DND-41 (cell line): Measurements from ENCODE around the gene FMN2.

Source experiments
- ATAC-seq: fragments of 200-7000 bp; cut with Tn5 transposase; 3 replicates; pipeline ENCODE4 v1.9.1; 2021; ENCODE audit warnings: low read depth; ENCODE audit not compliant: insufficient read depth
- DNase-seq: peaks from one replicate; pipeline ENCODE4 v3.0.0-alpha.2; 2020
- H2AFZ ChIP-seq: 2 replicates; pipeline ENCODE4 v1.6.0; 2012; ENCODE audit warnings: low read depth, low read length
- H3K27ac ChIP-seq: 2 replicates; pipeline ENCODE4 v1.5.1; 2012; ENCODE audit warnings: low read length, inconsistent platforms
- H3K27me3 ChIP-seq: fragments of 200-600 bp; sonication (generic); 2 replicates; pipeline ENCODE4 v1.6.0; 2012; ENCODE audit warnings: low read length, mild to moderate bottlenecking, inconsistent platforms; ENCODE audit not compliant: insufficient read depth, poor library complexity
- H3K36me3 ChIP-seq: 2 replicates; pipeline ENCODE4 v1.5.1; 2012; ENCODE audit warnings: low read length, inconsistent platforms; ENCODE audit not compliant: insufficient read depth
- H3K4me1 ChIP-seq: 2 replicates; pipeline ENCODE4 v1.5.1; 2012; ENCODE audit warnings: mild to moderate bottlenecking, low read length; ENCODE audit not compliant: insufficient read depth
- H3K4me2 ChIP-seq: 2 replicates; pipeline ENCODE4 v1.6.0; 2012; ENCODE audit warnings: mild to moderate bottlenecking, moderate library complexity, low read length, inconsistent platforms; ENCODE audit not compliant: insufficient read depth
- H3K4me3 ChIP-seq, 2 experiments: fragments of 200-600 bp in 1 of 2; shearing (Covaris generic) in 1 of 2; 2 replicates each; pipeline ENCODE4 v1.5.1; 2012 to 2016; ENCODE audit warnings: inconsistent platforms in 2 of 2, low read length in 2 of 2, mild to moderate bottlenecking in 2 of 2, low read depth in 1 of 2, moderate library complexity in 1 of 2
- H3K79me2 ChIP-seq: 2 replicates; pipeline ENCODE4 v1.6.0; 2012; ENCODE audit warnings: low read length, inconsistent platforms; ENCODE audit not compliant: insufficient read depth
- H3K9ac ChIP-seq: 2 replicates; pipeline ENCODE4 v1.6.0; 2012; ENCODE audit warnings: low read depth, mild to moderate bottlenecking, inconsistent platforms, low read length, moderate library complexity
- H3K9me3 ChIP-seq: 2 replicates; pipeline ENCODE4 v1.5.1; 2012; ENCODE audit warnings: low read length, moderate library complexity, mild to moderate bottlenecking, inconsistent platforms; ENCODE audit not compliant: insufficient read depth, severe bottlenecking
- H4K20me1 ChIP-seq: 2 replicates; pipeline ENCODE4 v1.6.0; 2012; ENCODE audit warnings: low read length; ENCODE audit not compliant: insufficient read depth
- EZH2 ChIP-seq: IDR thresholded peaks from 3 replicates; pipeline ENCODE4 v1.6.1; 2012; ENCODE audit warnings: borderline replicate concordance, low read depth, mild to moderate bottlenecking, moderate library complexity, low read length, inconsistent platforms; ENCODE audit not compliant: severe bottlenecking
- TF ChIP-seq, protein P1 (sequence below): IDR thresholded peaks from 2 replicates; pipeline ENCODE4 v1.5.1; 2012; ENCODE audit warnings: borderline replicate concordance, low read length, moderate library complexity, mild to moderate bottlenecking; ENCODE audit not compliant: poor library complexity, severe bottlenecking; ENCODE audit errors: extremely low read depth

The FMN2 gene

DNA sequence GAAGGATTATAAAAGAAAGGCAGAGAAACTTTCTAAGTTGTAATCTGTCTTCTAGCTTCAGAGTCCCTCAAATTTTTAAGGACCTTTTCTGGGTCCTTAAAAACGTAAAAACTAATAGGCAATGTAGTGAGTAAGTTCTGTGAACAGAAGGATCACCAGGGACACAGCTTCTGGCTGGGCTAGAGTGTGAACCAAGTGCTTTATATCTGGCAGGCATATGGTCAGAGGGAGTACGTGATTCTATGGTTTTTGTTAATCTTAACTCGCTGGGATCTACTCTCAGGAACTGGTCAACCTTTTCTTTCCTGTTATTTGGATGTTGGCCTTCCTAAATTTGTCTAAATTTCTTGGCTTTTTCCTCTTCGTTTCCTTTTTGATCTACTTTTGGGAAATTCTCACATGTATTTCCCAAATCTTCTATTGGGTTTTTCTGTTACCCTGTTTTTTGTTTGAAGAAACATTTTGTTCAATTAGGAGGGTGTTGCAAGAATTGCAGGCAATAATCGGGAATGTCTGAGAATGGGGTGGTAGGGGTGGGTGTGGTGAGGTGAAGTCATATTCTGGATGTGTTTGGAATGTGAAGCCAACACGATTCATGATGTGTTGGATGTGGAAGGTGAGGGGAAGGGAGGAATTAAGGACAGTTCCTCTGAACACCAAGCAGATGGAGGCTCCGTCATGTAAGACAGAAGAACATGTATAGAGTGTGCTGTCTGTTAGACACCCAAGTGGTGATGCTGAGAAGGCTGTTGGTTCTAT lies 193.2 kb downstream of the FMN2 start:
- Histone ChIP-seq H3K9me3 (no peaks in the 10 kb centered on the region), H4K20me1 (no peaks in the 10 kb centered on the region), H3K36me3 (no peaks in the 10 kb centered on the region), H3K27me3 (no peaks in the 10 kb centered on the region), H3K4me3 (no peak overlapping the region), H3K4me2 (no peak overlapping the region), H3K79me2 (no peaks in the 10 kb centered on the region), H3K4me1 (no peaks in the 10 kb centered on the region), H3K27ac (no peak overlapping the region), H2AFZ (no peak overlapping the region), H3K9ac (no peak overlapping the region)
- ATAC-seq (no peak), DNase-seq (no peak)
- TF ChIP-seq EZH2, result no peak
- TF ChIP-seq, protein P1, sequence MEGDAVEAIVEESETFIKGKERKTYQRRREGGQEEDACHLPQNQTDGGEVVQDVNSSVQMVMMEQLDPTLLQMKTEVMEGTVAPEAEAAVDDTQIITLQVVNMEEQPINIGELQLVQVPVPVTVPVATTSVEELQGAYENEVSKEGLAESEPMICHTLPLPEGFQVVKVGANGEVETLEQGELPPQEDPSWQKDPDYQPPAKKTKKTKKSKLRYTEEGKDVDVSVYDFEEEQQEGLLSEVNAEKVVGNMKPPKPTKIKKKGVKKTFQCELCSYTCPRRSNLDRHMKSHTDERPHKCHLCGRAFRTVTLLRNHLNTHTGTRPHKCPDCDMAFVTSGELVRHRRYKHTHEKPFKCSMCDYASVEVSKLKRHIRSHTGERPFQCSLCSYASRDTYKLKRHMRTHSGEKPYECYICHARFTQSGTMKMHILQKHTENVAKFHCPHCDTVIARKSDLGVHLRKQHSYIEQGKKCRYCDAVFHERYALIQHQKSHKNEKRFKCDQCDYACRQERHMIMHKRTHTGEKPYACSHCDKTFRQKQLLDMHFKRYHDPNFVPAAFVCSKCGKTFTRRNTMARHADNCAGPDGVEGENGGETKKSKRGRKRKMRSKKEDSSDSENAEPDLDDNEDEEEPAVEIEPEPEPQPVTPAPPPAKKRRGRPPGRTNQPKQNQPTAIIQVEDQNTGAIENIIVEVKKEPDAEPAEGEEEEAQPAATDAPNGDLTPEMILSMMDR, result no peak

DNA sequence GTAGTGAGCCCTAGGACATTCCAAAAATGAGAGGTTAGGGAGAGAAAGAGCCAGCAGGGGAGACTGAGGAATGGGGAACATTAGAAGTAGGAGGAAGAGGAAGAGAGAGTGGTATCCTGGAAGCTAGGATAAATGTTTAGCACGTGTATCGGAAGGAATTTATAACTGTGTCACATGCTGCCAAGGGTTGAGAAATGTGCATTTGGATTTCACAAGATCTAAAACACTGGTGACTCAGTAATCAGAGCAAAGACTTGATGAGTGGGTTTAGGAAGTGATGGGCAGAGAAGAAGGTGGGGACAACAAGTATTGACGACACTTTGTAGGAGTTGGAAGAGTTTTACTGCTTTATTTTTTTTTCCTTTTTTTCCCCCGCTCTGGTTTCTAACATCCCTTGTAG lies 193.9 kb downstream of the FMN2 start:
- no peaks in the 10 kb centered on the region for H3K79me2 ChIP-seq

DNA sequence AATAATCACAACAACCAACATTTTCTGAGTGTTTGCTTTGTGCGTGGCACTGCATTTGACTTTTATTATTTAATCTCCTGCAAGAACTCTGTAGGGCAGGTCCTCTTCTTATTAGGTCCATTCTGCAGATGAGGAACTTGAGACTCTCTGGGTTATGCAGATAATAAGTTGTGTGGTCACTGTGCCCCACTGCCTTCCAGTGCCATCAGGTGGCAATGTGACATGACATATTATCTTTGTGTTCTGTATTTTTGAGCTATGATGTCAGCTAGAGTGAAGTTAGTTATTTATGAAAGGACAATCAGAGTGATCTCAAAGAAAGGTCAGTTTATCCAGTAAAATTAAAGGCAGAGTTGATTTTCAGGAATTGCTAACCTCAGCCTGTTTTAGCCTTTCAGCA lies 196.0 kb downstream of the FMN2 start:
- Histone ChIP-seq H3K9ac (no peak overlapping the region), H3K9me3 (no peaks in the 10 kb centered on the region), H3K79me2 (no peaks in the 10 kb centered on the region), H4K20me1 (no peaks in the 10 kb centered on the region), H3K4me1 (no peaks in the 10 kb centered on the region), H3K36me3 (no peaks in the 10 kb centered on the region), H3K27me3 (no peaks in the 10 kb centered on the region), H2AFZ (no peak overlapping the region), H3K4me3 (no peak overlapping the region), H3K27ac (no peak overlapping the region), H3K4me2 (no peak overlapping the region)
- TF ChIP-seq, protein P1, result no peak
- TF ChIP-seq EZH2, result no peak
- DNase-seq (no peak), ATAC-seq (no peak)

More for the DNA sequence above, 193.9 kb downstream of the FMN2 start:
- H3K9me3 ChIP-seq, result no peaks in the 10 kb centered on the region
- no peaks in the 10 kb centered on the region for H4K20me1 ChIP-seq
- H3K4me1 ChIP-seq, result no peaks in the 10 kb centered on the region
- H3K9ac ChIP-seq, result no peak overlapping the region
- no peak overlapping the region for H3K27ac ChIP-seq
- H3K36me3 ChIP-seq, result no peaks in the 10 kb centered on the region
- DNase-seq (no peak), ATAC-seq (no peak)
- TF ChIP-seq, protein P1, result no peak
- TF ChIP-seq EZH2, result no peak
- H3K27me3 ChIP-seq, result no peaks in the 10 kb centered on the region
- no peak overlapping the region for H3K4me3 ChIP-seq
- H3K4me2 ChIP-seq, result no peak overlapping the region
- H2AFZ ChIP-seq, result no peak overlapping the region

DNA sequence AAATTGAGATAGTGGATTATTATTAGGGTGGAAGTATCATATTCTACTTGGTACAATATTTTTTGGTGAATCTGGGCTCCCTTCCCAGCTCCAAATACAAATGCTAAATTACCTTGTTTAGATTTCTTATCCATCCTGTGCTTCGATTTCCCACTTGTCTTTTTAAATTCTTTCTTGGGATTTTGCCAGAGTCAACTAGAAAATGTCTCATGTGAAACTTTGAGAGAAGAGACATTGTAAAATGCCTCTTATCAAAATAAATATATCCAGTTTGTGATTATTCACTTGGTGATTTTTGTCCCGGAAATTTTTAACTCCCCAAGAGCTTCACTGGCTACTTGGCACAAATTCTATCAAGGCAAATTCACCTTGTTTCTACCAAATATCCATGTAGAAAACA lies 202.0 kb downstream of the FMN2 start:
- no peak for DNase-seq
- Histone ChIP-seq H3K4me2 (no peak overlapping the region), H3K79me2 (no peaks in the 10 kb centered on the region)

More for the DNA sequence above, 202.0 kb downstream of the FMN2 start:
- Histone ChIP-seq H4K20me1 (no peaks in the 10 kb centered on the region), H3K4me3 (no peak overlapping the region), H3K27ac (no peak overlapping the region), H3K27me3 (no peaks in the 10 kb centered on the region), H3K9ac (no peak overlapping the region), H2AFZ (no peak overlapping the region), H3K4me1 (no peaks in the 10 kb centered on the region), H3K36me3 (no peaks in the 10 kb centered on the region), H3K9me3 (no peaks in the 10 kb centered on the region)
- no peak for ATAC-seq
- TF ChIP-seq EZH2, result no peak
- TF ChIP-seq, protein P1, result no peak
